WTC11 (cell line): ENCODE measurements around the gene TAOK3. TPM values are rescaled to one million over a fixed set of nuclear protein-coding genes. Genes with fewer than 3 reads are reported as not detected.

ENCODE experiments used
- ATAC-seq: fragments of 200-7000 bp; cut with Tn5 transposase; 2 replicates; pipeline ENCODE4 v1.10.0; 2021; ENCODE audit warnings: mild to moderate bottlenecking, moderate library complexity
- CTCF ChIA-PET: fragments of 300-600 bp; sonication (Branson Sonifier 250); formaldehyde crosslinking; loops from one replicate; lab custom pipeline; 2021; ENCODE audit warnings: antibody characterized with exemption; lab: Charles Lee
- POLR2A ChIA-PET: fragments of 350-600 bp; sonication (Branson Sonifier 250); formaldehyde crosslinking; loops from one replicate; lab custom pipeline; 2021; ENCODE audit warnings: antibody characterized with exemption; lab: Charles Lee
- DNase-seq: peaks from one replicate; pipeline ENCODE4 v3.0.0; 2021; ENCODE audit warnings: low spot score
- H3K27ac Mint-ChIP-seq: 2 replicates; pipeline ENCODE4 v1.8.0; 2021; ENCODE audit warnings: mixed read lengths
- H3K27me3 Mint-ChIP-seq: 2 replicates; pipeline ENCODE4 v1.8.0; 2021; ENCODE audit warnings: low read depth, mild to moderate bottlenecking, moderate library complexity, mixed read lengths
- H3K36me3 Mint-ChIP-seq: 2 replicates; pipeline ENCODE4 v1.8.0; 2021; ENCODE audit warnings: mixed read lengths
- H3K4me1 Mint-ChIP-seq: 2 replicates; pipeline ENCODE4 v1.8.0; 2022; ENCODE audit warnings: mixed read lengths
- H3K4me3 Mint-ChIP-seq: 2 replicates; pipeline ENCODE4 v1.8.0; 2021; ENCODE audit warnings: mild to moderate bottlenecking, moderate library complexity, mixed read lengths
- H3K9me3 Mint-ChIP-seq: 2 replicates; pipeline ENCODE4 v1.8.0; 2021; ENCODE audit warnings: mixed read lengths
- ATF2 ChIP-seq: sonication (generic); formaldehyde crosslinking; IDR thresholded peaks from 2 replicates; pipeline ENCODE4 v1.8.1; 2022; ENCODE audit warnings: low read depth, missing genetic modification reagents, borderline replicate concordance
- CDX4 ChIP-seq: fragments of 250-450 bp; sonication (Bioruptor Pico); IDR thresholded peaks from 2 replicates; pipeline ENCODE4 v1.9.0; 2021; ENCODE audit warnings: moderate library complexity, mild to moderate bottlenecking, inconsistent platforms, borderline replicate concordance
- ESRRA ChIP-seq: sonication (generic); formaldehyde crosslinking; IDR thresholded peaks from 2 replicates; pipeline ENCODE4 v1.8.1; 2022; ENCODE audit warnings: mild to moderate bottlenecking, missing genetic modification reagents, borderline replicate concordance
- HMGXB4 ChIP-seq: sonication (generic); formaldehyde crosslinking; IDR thresholded peaks from 2 replicates; pipeline ENCODE4 v1.8.1; 2023; ENCODE audit warnings: mild to moderate bottlenecking, moderate library complexity, missing genetic modification reagents
- JUN ChIP-seq: sonication (generic); formaldehyde crosslinking; IDR thresholded peaks from 2 replicates; pipeline ENCODE4 v1.8.0; 2023; ENCODE audit warnings: mild to moderate bottlenecking, missing genetic modification reagents
- MAX ChIP-seq: sonication (generic); formaldehyde crosslinking; IDR thresholded peaks from 2 replicates; pipeline ENCODE4 v1.8.0; 2022; ENCODE audit warnings: mild to moderate bottlenecking, missing genetic modification reagents
- OVOL2 ChIP-seq: fragments of 250-450 bp; sonication (Bioruptor Pico); IDR thresholded peaks from 2 replicates; pipeline ENCODE4 v1.9.0; 2021; ENCODE audit warnings: mild to moderate bottlenecking, borderline replicate concordance
- PREB ChIP-seq: sonication (generic); formaldehyde crosslinking; IDR thresholded peaks from 2 replicates; pipeline ENCODE4 v1.8.1; 2022; ENCODE audit warnings: mild to moderate bottlenecking, missing genetic modification reagents, moderate library complexity, borderline replicate concordance
- TEAD1 ChIP-seq: sonication (generic); formaldehyde crosslinking; IDR thresholded peaks from 2 replicates; pipeline ENCODE4 v1.8.0; 2022; ENCODE audit warnings: mild to moderate bottlenecking, missing genetic modification reagents
- USF1 ChIP-seq: sonication (generic); formaldehyde crosslinking; IDR thresholded peaks from 2 replicates; pipeline ENCODE4 v1.8.0; 2022; ENCODE audit warnings: mild to moderate bottlenecking, missing genetic modification reagents
- ZNF138 ChIP-seq: sonication (generic); formaldehyde crosslinking; conservative IDR thresholded peaks from 2 replicates; pipeline ENCODE4 v1.8.1; 2022; ENCODE audit warnings: mild to moderate bottlenecking, moderate library complexity, missing genetic modification reagents
- ZSCAN18 ChIP-seq: fragments of 250-450 bp; sonication (Bioruptor Pico); IDR thresholded peaks from 2 replicates; pipeline ENCODE4 v2.1.2; 2022; ENCODE audit warnings: mild to moderate bottlenecking, moderate library complexity
- total RNA-seq: library from RNA; stranded (reverse); gene quantifications from 3 replicates; pipeline ENCODE4 v1.2.3, GENCODE V29; 2021
- TF ChIP-seq, protein P1 (sequence below): sonication (generic); formaldehyde crosslinking; IDR thresholded peaks from 2 replicates; pipeline ENCODE4 v1.8.1; 2023; ENCODE audit warnings: mild to moderate bottlenecking, missing genetic modification reagents, moderate library complexity

TAOK3 gene
- total RNA-seq, 1 experiment from 2014 or later, result 13.0 TPM

- no peaks in the 10 kb centered on the region for H3K36me3 Mint-ChIP-seq
- no peak for ATAC-seq
- CTCF ChIA-PET, result no interaction called here
These were observed 55.0 kb downstream of the TAOK3 start for GRCh38 chr12:118317729-118318128.

More at GRCh38 chr12:118317729-118318128, 55.0 kb downstream of the TAOK3 start:
- H3K27me3 Mint-ChIP-seq, result no peaks in the 10 kb centered on the region
- POLR2A ChIA-PET, result no interaction called here
- H3K4me3 Mint-ChIP-seq, result no peak overlapping the region
- H3K4me1 Mint-ChIP-seq, result 0 out of 2 replicates have a peak, but pooled peaks cover 3% of the 10 kb centered on the region
- peaks cover 6% of the 10 kb centered on the region for H3K9me3 Mint-ChIP-seq
- H3K27ac Mint-ChIP-seq, result no peak overlapping the region
- no peak for DNase-seq
- TF ChIP-seq MAX (CRISPR knock-in tag) (no peak), JUN (CRISPR knock-in tag) (no peak), ATF2 (CRISPR knock-in tag) (no peak), USF1 (CRISPR knock-in tag) (no peak), ESRRA (no peak), CDX4 (no peak), TEAD1 (CRISPR knock-in tag) (no peak), OVOL2 (CRISPR knock-in tag) (no peak), PREB (CRISPR knock-in tag) (no peak), ZNF138 (no peak), HMGXB4 (CRISPR knock-in tag) (no peak), ZSCAN18 (CRISPR knock-in tag) (no peak)
- TF ChIP-seq, protein P1, sequence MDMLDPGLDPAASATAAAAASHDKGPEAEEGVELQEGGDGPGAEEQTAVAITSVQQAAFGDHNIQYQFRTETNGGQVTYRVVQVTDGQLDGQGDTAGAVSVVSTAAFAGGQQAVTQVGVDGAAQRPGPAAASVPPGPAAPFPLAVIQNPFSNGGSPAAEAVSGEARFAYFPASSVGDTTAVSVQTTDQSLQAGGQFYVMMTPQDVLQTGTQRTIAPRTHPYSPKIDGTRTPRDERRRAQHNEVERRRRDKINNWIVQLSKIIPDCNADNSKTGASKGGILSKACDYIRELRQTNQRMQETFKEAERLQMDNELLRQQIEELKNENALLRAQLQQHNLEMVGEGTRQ (CRISPR knock-in tag), result no peak
